CD4-positive, alpha-beta memory T cell (primary cell): ENCODE results near the gene LATS2. TPM values are rescaled to one million over a fixed set of nuclear protein-coding genes. Genes with fewer than 3 reads are reported as not detected.
A peak's percentile ranks its signal among the peaks of the same experiment; 100 is the strongest.
"Not testable (repeated sequence)": the region's sequence is repeated elsewhere in the genome, so short reads cannot be mapped to it uniquely, and the experiment has no call there.

Experiments used
- CTCF ChIA-PET: fragments of 350-600 bp; sonication (Branson Sonifier 250); formaldehyde crosslinking; loops from one replicate; lab custom pipeline; 2021; ENCODE audit warnings: inconsistent platforms; ENCODE audit not compliant: partially characterized antibody; lab: Charles Lee
- POLR2A ChIA-PET: fragments of 350-600 bp; sonication (Branson Sonifier 250); formaldehyde crosslinking; loops from one replicate; lab custom pipeline; 2021; ENCODE audit not compliant: partially characterized antibody; lab: Charles Lee
- DNase-seq, 5 donors: peaks; one replicate each; pipeline versions ENCODE4 v3.0.0 to v3.0.0-alpha.2; 2020 to 2022; ENCODE audit warnings: mixed read lengths in 1 of 5
- H3K27ac ChIP-seq: one replicate; pipeline ENCODE4 v1.7.0; 2013; ENCODE audit warnings: low read depth, low read length
- H3K27me3 ChIP-seq: 2 replicates; pipeline ENCODE4 v1.7.0; 2013; ENCODE audit warnings: mild to moderate bottlenecking, low read length, moderate library complexity; ENCODE audit not compliant: insufficient read depth
- H3K36me3 ChIP-seq: 2 replicates; pipeline ENCODE4 v1.7.0; 2013; ENCODE audit warnings: mild to moderate bottlenecking, low read length, moderate library complexity; ENCODE audit not compliant: insufficient read depth
- H3K4me1 ChIP-seq: 2 replicates; pipeline ENCODE4 v1.7.0; 2013; ENCODE audit warnings: mild to moderate bottlenecking, low read length, moderate library complexity; ENCODE audit not compliant: insufficient read depth
- H3K4me3 ChIP-seq, 2 donors: one replicate each; pipeline ENCODE4 v1.7.0; 2013; ENCODE audit warnings: low read length in 2 of 2, mild to moderate bottlenecking in 1 of 2
- H3K9me3 ChIP-seq, 2 donors: one replicate each; pipeline ENCODE4 v1.7.0; 2013; ENCODE audit warnings: low read length in 2 of 2, control low read depth in 1 of 2; ENCODE audit not compliant: control insufficient read depth in 1 of 2
- H3K27ac Mint-ChIP-seq, 7 donors: one replicate each; pipeline ENCODE4 v1.8.0; 2020 to 2021; ENCODE audit warnings: mixed read lengths in 7 of 7, mild to moderate bottlenecking in 6 of 7, inconsistent platforms in 3 of 7, moderate library complexity in 3 of 7
- H3K27me3 Mint-ChIP-seq, 2 donors: one replicate each; pipeline ENCODE4 v1.8.0; 2020 to 2021; ENCODE audit warnings: mixed read lengths in 2 of 2
- H3K36me3 Mint-ChIP-seq, 2 donors: one replicate each; pipeline ENCODE4 v1.8.0; 2020 to 2021; ENCODE audit warnings: mixed read lengths in 2 of 2, inconsistent platforms in 1 of 2, mild to moderate bottlenecking in 1 of 2
- H3K4me1 Mint-ChIP-seq, 4 donors: one replicate each; pipeline ENCODE4 v1.8.0; 2020 to 2021; ENCODE audit warnings: mixed read lengths in 4 of 4, mild to moderate bottlenecking in 1 of 4
- H3K4me3 Mint-ChIP-seq, 8 donors: one replicate each; pipeline ENCODE4 v1.8.0; 2020 to 2021; ENCODE audit warnings: mixed read lengths in 8 of 8, mild to moderate bottlenecking in 7 of 8, moderate library complexity in 6 of 8, inconsistent platforms in 3 of 8
- H3K9me3 Mint-ChIP-seq, 8 donors: one replicate each; pipeline ENCODE4 v1.8.0; 2020 to 2021; ENCODE audit warnings: mixed read lengths in 8 of 8, mild to moderate bottlenecking in 5 of 8, inconsistent platforms in 3 of 8, moderate library complexity in 1 of 8
- intact Hi-C: fragments of 100-400 bp; cut with micrococcal nuclease; formaldehyde crosslinking; loops from one replicate; pipeline ENCODE4 v1.15.1; 2023
- polyA plus RNA-seq, 2 donors: library from polyadenylated mRNA; unstranded; fragments of 300-500 nt; fragmentation: Illumina TruSeq; gene quantifications; one replicate each; pipeline ENCODE4 v1.2.3, GENCODE V29; 2021
- total RNA-seq, 2 experiments: library from RNA; stranded (reverse); gene quantifications; one replicate each; pipeline ENCODE4 v1.2.3, GENCODE V29; 2021

The LATS2 gene
- total and polyA plus RNA-seq, 4 experiments from 2014 or later = 0.25 to 4.5 (median 3.4) TPM; not detected in 1

DNA sequence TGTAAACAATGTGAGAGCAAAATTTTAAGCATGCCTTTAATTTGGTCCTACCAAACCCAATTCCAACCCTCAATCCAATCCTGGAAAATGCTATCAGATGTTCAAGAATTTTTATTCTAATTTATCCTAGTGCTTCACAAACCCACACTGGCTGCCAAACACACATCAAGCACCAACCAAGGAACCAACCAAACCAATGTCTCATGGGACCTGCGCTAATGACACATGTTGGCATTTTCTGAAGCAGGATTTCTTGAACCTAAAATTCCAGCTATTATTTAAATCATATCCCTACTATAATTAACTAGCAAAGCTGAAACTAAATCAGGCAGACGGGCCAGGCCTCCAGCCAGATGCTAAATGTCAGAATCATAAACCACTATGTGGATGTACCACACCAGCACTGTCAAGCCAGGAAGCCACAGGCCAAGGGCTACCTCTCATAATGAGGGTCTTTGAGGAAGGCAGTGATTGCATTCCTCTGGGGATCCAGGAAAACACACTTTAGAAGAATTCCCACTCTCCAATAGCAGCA, 5.8 kb downstream of the LATS2 start:
- H3K9me3 ChIP-seq = no peaks in the 10 kb centered on the region
- intact Hi-C loops = no loop called here
- H3K36me3 Mint-ChIP-seq = no peaks in the 10 kb centered on the region
- no peak overlapping the region for H3K27ac ChIP-seq
- peaks cover 4 to 22% (median 6%) of the 10 kb centered on the region in 4 donors for H3K4me1 Mint-ChIP-seq
- no peak overlapping the region for H3K4me3 Mint-ChIP-seq
- ChIA-PET CTCF (interaction anchor here (0.6 kb wide), 1 partner anchor 11 kb away, joined by 3 read pairs; no protein-coding TSS in a partner anchor), POLR2A (no interaction called here)
- H3K27me3 ChIP-seq = no peaks in the 10 kb centered on the region
- no peak overlapping the region for H3K27ac Mint-ChIP-seq
- no peaks in the 10 kb centered on the region for H3K9me3 Mint-ChIP-seq
- no peaks in the 10 kb centered on the region for H3K36me3 ChIP-seq
- H3K4me1 ChIP-seq = no peaks in the 10 kb centered on the region
- DNase-seq = no peak
- H3K27me3 Mint-ChIP-seq = peaks cover 3 to 12% of the 10 kb centered on the region in 2 donors
- no peak overlapping the region for H3K4me3 ChIP-seq

DNA sequence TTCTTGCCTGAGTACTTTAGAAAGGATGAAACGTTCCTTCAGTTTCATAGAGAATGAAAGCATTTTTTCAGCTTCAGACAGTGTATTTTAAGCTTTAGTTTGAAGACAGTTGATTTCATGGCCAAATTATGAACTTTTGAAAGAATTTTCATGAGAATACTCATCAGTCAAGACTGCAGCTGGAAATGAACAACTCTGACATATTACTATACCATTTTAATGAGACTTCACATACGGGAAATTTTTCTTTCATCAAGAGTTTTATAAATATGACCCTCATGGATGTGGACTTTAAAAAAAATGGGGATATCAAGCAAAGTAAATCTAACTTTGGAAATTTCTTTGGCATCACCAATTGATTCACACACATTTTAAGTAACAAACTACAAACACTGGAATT, 6.4 kb downstream of the LATS2 start:
- Histone ChIP-seq H3K27ac (no peak overlapping the region), H3K4me3 (no peak overlapping the region), H3K36me3 (no peaks in the 10 kb centered on the region), H3K27me3 (no peaks in the 10 kb centered on the region), H3K4me1 (no peaks in the 10 kb centered on the region), H3K9me3 (no peaks in the 10 kb centered on the region)
- ChIA-PET POLR2A (no interaction called here), CTCF (no interaction called here)
- no peak for DNase-seq
- no peak overlapping the region for H3K4me3 Mint-ChIP-seq
- intact Hi-C loops = no loop called here
- no peaks in the 10 kb centered on the region for H3K9me3 Mint-ChIP-seq
- H3K4me1 Mint-ChIP-seq = peaks cover 4 to 22% (median 6%) of the 10 kb centered on the region in 4 donors
- H3K27me3 Mint-ChIP-seq = peaks cover 3 to 12% of the 10 kb centered on the region in 2 donors
- no peak overlapping the region for H3K27ac Mint-ChIP-seq
- no peaks in the 10 kb centered on the region for H3K36me3 Mint-ChIP-seq

DNA sequence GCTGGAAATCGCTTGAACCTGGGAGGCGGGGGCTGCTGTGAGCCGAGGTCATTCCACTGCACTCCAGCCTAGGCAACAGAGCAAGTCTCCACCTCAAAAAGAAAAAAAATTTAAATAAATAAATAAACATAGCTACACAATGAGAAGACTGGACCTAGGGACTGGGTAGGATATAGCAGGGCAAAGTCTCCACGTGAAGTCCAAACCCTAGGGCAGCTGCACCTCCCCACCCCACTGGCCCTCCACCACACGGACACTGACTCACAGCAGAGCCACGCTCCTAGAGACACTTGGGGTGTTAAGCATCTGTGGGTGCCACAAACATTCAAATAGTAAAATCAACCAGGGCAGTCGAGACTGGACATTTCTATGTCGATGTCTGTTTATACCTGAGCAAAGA, 7.1 kb downstream of the LATS2 start:
- no peaks in the 10 kb centered on the region for H3K36me3 ChIP-seq
- Mint-ChIP-seq H3K4me1 (peaks cover 4 to 22% (median 6%) of the 10 kb centered on the region in 4 donors), H3K9me3 (no peaks in the 10 kb centered on the region), H3K27ac (no peak overlapping the region), H3K27me3 (peaks cover 3 to 10% of the 10 kb centered on the region in 2 donors), H3K4me3 (no peak overlapping the region), H3K36me3 (no peaks in the 10 kb centered on the region)
- H3K4me1 ChIP-seq = no peaks in the 10 kb centered on the region
- intact Hi-C loops = no loop called here
- ChIA-PET POLR2A (no interaction called here), CTCF (no interaction called here)
- no peaks in the 10 kb centered on the region for H3K27me3 ChIP-seq
- H3K9me3 ChIP-seq = no peaks in the 10 kb centered on the region
- H3K27ac ChIP-seq = no peak overlapping the region
- no peak for DNase-seq
- no peak overlapping the region for H3K4me3 ChIP-seq

DNA sequence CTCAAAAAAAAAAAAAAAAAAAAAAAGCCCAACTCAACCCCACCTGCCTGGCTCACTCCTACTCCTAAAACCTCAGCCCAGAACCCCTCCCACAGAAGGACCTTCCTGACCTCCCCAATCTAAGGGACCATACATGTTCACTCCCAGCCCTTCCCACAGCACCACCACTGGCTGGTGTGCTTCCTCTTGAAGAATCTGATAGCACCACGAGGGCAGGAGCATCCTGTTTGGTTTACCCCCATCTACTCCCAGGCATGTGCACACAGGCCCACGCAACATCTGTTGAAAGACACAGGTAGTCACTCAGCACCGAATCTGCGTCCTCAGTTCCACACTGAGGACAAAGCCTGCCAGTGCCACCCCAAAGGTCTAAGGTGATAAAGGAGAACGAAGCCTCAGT, 8.2 kb downstream of the LATS2 start:
- no peak for DNase-seq
- Histone ChIP-seq H3K4me3 (no peak overlapping the region), H3K27me3 (no peaks in the 10 kb centered on the region), H3K27ac (no peak overlapping the region), H3K36me3 (no peaks in the 10 kb centered on the region), H3K9me3 (no peaks in the 10 kb centered on the region), H3K4me1 (no peaks in the 10 kb centered on the region)
- Mint-ChIP-seq H3K27me3 (peaks cover 4 to 9% of the 10 kb centered on the region in 2 donors), H3K9me3 (no peaks in the 10 kb centered on the region), H3K4me1 (peaks cover 2 to 15% (median 6%) of the 10 kb centered on the region in 4 donors), H3K4me3 (peak overlapping the region in 3 of 8 donors; percentile 4 to 63 (median 6)), H3K27ac (peak overlapping the region in 1 of 7 donors; percentile 67), H3K36me3 (no peaks in the 10 kb centered on the region)
- CTCF ChIA-PET = interaction anchor here (0.6 kb wide), 1 partner anchor 856 kb away, joined by 5 read pairs; no protein-coding TSS in a partner anchor
- intact Hi-C loops = no loop called here
- POLR2A ChIA-PET = no interaction called here

DNA sequence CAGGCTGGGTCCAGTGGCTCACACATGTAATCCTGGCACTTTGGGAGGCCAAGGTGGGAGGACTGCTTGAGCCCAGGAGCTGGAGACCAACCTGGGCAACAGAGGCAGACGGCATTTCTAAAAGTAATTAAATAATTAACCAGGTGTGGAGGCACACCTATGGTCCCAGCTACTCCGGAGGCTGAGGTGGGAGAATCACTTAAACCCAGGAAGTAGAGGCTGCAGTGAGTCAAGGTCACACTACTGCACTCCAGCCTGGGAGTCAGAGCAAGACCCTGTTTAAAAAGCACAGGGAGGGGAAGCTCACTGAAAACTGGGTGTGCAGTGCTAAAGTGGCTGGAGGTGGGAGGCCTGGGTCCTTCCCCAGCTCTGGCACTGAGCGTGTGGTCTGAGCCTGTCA, 9.7 kb downstream of the LATS2 start:
- DNase-seq = no peak
- Histone ChIP-seq H3K27me3 (no peaks in the 10 kb centered on the region), H3K36me3 (no peaks in the 10 kb centered on the region), H3K4me1 (no peaks in the 10 kb centered on the region), H3K9me3 (no peaks in the 10 kb centered on the region), H3K27ac (no peak overlapping the region), H3K4me3 (no peak overlapping the region)
- Mint-ChIP-seq H3K4me1 (peaks cover 2 to 11% (median 6%) of the 10 kb centered on the region in 4 donors), H3K4me3 (no peak overlapping the region), H3K27ac (no peak overlapping the region), H3K27me3 (peaks cover 3 to 7% of the 10 kb centered on the region in 2 donors), H3K9me3 (no peaks in the 10 kb centered on the region), H3K36me3 (no peaks in the 10 kb centered on the region)
- CTCF ChIA-PET = no interaction called here
- POLR2A ChIA-PET = no interaction called here
- intact Hi-C loops = no loop called here

DNA sequence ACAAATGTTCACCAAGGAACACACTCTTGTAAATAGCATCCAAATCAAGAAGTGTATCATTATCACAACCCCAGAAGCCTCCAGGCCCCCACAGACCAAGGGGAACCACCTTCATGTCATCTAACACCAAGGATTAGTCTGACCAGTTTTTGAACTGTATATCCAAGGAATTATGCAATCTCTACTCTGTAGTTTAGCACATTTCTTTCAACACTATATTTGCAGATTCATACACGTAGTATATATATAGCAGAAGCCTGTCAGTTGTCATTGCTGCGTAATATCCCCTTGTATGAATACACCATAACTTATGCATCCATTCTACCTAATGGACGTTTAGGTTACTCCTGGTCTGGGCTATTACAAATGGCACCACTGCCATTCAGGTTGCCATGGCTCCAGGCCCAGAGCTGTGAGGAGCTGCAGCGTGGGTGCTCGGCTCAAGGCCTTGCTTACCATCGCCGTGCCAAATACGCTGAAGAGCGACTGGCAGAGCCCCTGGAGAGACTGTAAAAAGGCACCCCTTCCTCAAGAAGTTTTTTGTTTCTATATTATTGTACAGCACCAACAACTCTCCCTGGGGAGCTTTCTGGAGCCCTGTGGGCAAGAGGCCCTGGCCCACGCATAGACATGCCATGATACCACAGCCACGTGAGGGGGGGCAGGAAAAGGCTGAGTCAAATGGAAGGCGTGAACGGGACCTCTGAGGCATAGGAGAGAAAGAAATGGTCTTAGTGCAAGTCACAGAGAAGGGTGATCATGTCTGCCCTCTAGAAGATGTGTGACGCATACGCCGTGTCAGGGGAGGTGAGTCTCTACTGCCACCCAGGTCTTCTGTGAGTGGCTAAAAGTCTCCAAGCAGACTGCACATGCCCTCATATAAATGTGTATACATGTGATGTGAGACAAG, 10.8 kb downstream of the LATS2 start:
- CTCF ChIA-PET = no interaction called here
- Histone ChIP-seq H3K27ac (no peak overlapping the region), H3K27me3 (no peaks in the 10 kb centered on the region), H3K36me3 (no peaks in the 10 kb centered on the region), H3K4me1 (no peaks in the 10 kb centered on the region), H3K9me3 (no peaks in the 10 kb centered on the region), H3K4me3 (no peak overlapping the region)
- Mint-ChIP-seq H3K27ac (no peak overlapping the region), H3K27me3 (peaks cover 2 to 5% of the 10 kb centered on the region in 2 donors), H3K4me3 (no peak overlapping the region), H3K36me3 (no peaks in the 10 kb centered on the region), H3K9me3 (no peaks in the 10 kb centered on the region), H3K4me1 (peaks cover 2 to 11% (median 6%) of the 10 kb centered on the region in 4 donors)
- POLR2A ChIA-PET = no interaction called here
- DNase-seq = no peak
- intact Hi-C loops = no loop called here

DNA sequence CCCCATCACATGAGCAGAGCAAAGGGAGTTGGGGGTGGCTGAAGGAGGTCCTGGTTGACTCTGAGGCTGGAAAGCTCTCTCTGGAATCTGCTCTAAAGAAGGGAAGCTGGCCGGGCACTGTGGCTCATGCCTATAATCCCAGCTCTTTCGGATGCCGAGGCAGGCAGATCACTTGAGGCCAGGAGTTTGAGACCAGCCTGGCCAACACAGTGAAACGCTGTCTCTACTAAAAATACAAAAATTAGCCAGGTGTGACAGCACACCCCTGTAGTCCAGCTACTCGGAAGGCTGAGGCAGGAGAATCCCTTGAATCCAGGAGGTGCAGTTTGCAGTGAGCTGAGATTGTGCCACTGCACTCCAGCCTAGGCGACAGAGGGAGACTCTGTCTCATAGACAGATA, 11.7 kb downstream of the LATS2 start:
- DNase-seq, H3K36me3 Mint-ChIP-seq, H3K36me3 ChIP-seq, H3K27me3 ChIP-seq, H3K27me3 Mint-ChIP-seq, H3K4me3 Mint-ChIP-seq, H3K9me3 Mint-ChIP-seq, POLR2A ChIA-PET, H3K4me1 ChIP-seq, H3K4me3 ChIP-seq, H3K27ac Mint-ChIP-seq, intact Hi-C loops, CTCF ChIA-PET, H3K9me3 ChIP-seq, H3K27ac ChIP-seq: not testable (repeated sequence)
- H3K4me1 Mint-ChIP-seq = peaks cover 2 to 11% (median 6%) of the 10 kb centered on the region in 4 donors
